Gastroesophageal sphincter (tissue), 4 donors: ENCODE results near the gene ABCC9. TPM values are rescaled to one million over a fixed set of nuclear protein-coding genes. Genes with fewer than 3 reads are reported as not detected.

Experiments
- ATAC-seq: fragments of 150-250 bp; one replicate; pipeline ENCODE4 v1.9.1; 2016; ENCODE audit warnings: mild to moderate bottlenecking, moderate library complexity
- H3K27ac ChIP-seq, 4 donors: fragments of 200-600 bp; sonication (generic) in 3 of 4; 1 replicate in 3 of 4; 2 replicates in 1 of 4; pipeline ENCODE4 v1.5.1; 2016 to 2019
- H3K27me3 ChIP-seq: fragments of 200-600 bp; sonication (generic); one replicate; pipeline ENCODE4 v1.5.1; 2019
- H3K36me3 ChIP-seq, 2 donors: fragments of 200-600 bp; sonication (generic); one replicate each; pipeline ENCODE4 v1.5.1; 2019; ENCODE audit warnings: control low read depth in 1 of 2
- H3K4me1 ChIP-seq, 3 donors: fragments of 200-600 bp; sonication (generic); 1 replicate in 2 of 3; 2 replicates in 1 of 3; pipeline ENCODE4 v1.5.1; 2016 to 2019; ENCODE audit warnings: control low read depth in 2 of 3
- H3K4me3 ChIP-seq, 2 donors: fragments of 200-600 bp; sonication (generic); one replicate each; pipeline ENCODE4 v1.5.1; 2019; ENCODE audit warnings: mild to moderate bottlenecking in 1 of 2, moderate library complexity in 1 of 2
- H3K9me3 ChIP-seq, 3 donors: fragments of 200-600 bp; sonication (generic); one replicate each; pipeline ENCODE4 v1.5.1; 2017 to 2019; ENCODE audit warnings: control low read depth in 2 of 3
- CTCF ChIP-seq, 4 experiments: fragments of 200-600 bp in 2 of 4; fragments of 450-650 bp in 2 of 4; sonication (generic) in 1 of 4; IDR thresholded peaks; one replicate each; pipeline ENCODE4 v1.5.1; 2017 to 2019; ENCODE audit warnings: antibody characterized with exemption in 4 of 4, mild to moderate bottlenecking in 2 of 4, moderate library complexity in 2 of 4
- EP300 ChIP-seq: sonication (generic); formaldehyde crosslinking; IDR thresholded peaks from one replicate; pipeline ENCODE4 v1.6.1; 2017; ENCODE audit warnings: antibody characterized with exemption, mild to moderate bottlenecking
- POLR2A ChIP-seq, 2 donors: fragments of 450-650 bp; IDR thresholded peaks; one replicate each; pipeline ENCODE4 v1.6.1; 2017; ENCODE audit warnings: antibody characterized with exemption in 2 of 2, mild to moderate bottlenecking in 2 of 2, moderate library complexity in 1 of 2
- POLR2AphosphoS5 ChIP-seq: sonication (generic); formaldehyde crosslinking; IDR thresholded peaks from one replicate; pipeline ENCODE4 v1.6.1; 2017; ENCODE audit warnings: antibody characterized with exemption
- WGBS, 2 donors: methylation state at CpG; one replicate each; pipeline ENCODE4 v1.1.5; 2018; ENCODE audit warnings: low coverage in 1 of 2; 5-methylcytosine and 5-hydroxymethylcytosine counted together
- total RNA-seq, 4 donors: library from RNA; depleted of rRNA; stranded (reverse); fragments of >200 nt; gene quantifications; one replicate each; pipeline ENCODE4 v1.1.0, GENCODE V29; 2016

ABCC9 gene
- total RNA-seq, 4 donors from 2014 or later, result 61.8 to 105 (median 73.7) TPM

- Histone ChIP-seq H3K9me3 (no peaks in the 10 kb centered on the region), H3K27ac (no peak overlapping the region), H3K27me3 (no peaks in the 10 kb centered on the region), H3K36me3 (no peaks in the 10 kb centered on the region), H3K4me3 (no peak overlapping the region), H3K4me1 (peaks cover 8 to 48% (median 9%) of the 10 kb centered on the region in 3 donors)
- no peak for TF ChIP-seq CTCF (IDR thresholded peaks at IDR 0.05)
- TF ChIP-seq POLR2AphosphoS5, result peak; percentile 15
- 47 to 60% methylated on average over 1 to 2 of the region's 2 CpGs for WGBS, 2 donors
- no peak for ATAC-seq
Observed at GRCh38 chr12:21888276-21888863, 52.9 kb downstream of the ABCC9 start.

GRCh38 chr12:21884936-21885335, 56.3 kb downstream of the ABCC9 start:
- Histone ChIP-seq H3K4me3 (no peak overlapping the region), H3K27ac (no peak overlapping the region), H3K36me3 (no peaks in the 10 kb centered on the region), H3K4me1 (peaks cover 0 to 44% (median 10%) of the 10 kb centered on the region in 3 donors), H3K27me3 (no peaks in the 10 kb centered on the region), H3K9me3 (no peaks in the 10 kb centered on the region)
- no peak for ATAC-seq
- WGBS, 2 donors, result 42 to 69% methylated on average over 1 of the region's 1 CpG
- TF ChIP-seq POLR2AphosphoS5, result no peak
- no peak for TF ChIP-seq EP300
- TF ChIP-seq POLR2A (IDR thresholded peaks at IDR 0.05), result no peak
- no peak for TF ChIP-seq CTCF (IDR thresholded peaks at IDR 0.05)

- no peak for ATAC-seq
- peaks cover 0 to 27% (median 10%) of the 10 kb centered on the region in 3 donors for H3K4me1 ChIP-seq
- no peaks in the 10 kb centered on the region for H3K9me3 ChIP-seq
- no peaks in the 10 kb centered on the region for H3K27me3 ChIP-seq
- peak overlapping the region in 3 of 4 donors; percentile 44 to 55 (median 50) for H3K27ac ChIP-seq
- no peaks in the 10 kb centered on the region for H3K36me3 ChIP-seq
- no peak overlapping the region for H3K4me3 ChIP-seq
- peak; percentile 85 for TF ChIP-seq POLR2AphosphoS5
- TF ChIP-seq EP300, result no peak
- 13 to 18% methylated on average over 4 of the region's 4 CpGs for WGBS, 2 donors
Observed at GRCh38 chr12:21882635-21883034, 58.6 kb downstream of the ABCC9 start.

- H3K4me1 ChIP-seq, result peaks cover 0 to 27% (median 10%) of the 10 kb centered on the region in 3 donors
- H3K36me3 ChIP-seq, result no peaks in the 10 kb centered on the region
- H3K9me3 ChIP-seq, result no peaks in the 10 kb centered on the region
- no peak for TF ChIP-seq POLR2A (IDR thresholded peaks at IDR 0.05)
- no peak for TF ChIP-seq CTCF (IDR thresholded peaks at IDR 0.05)
- no peak for TF ChIP-seq POLR2AphosphoS5
- no peak overlapping the region for H3K4me3 ChIP-seq
- H3K27ac ChIP-seq, result peak overlapping the region in 3 of 4 donors; percentile 44 to 55 (median 50)
- ATAC-seq, result peak; percentile 29
- H3K27me3 ChIP-seq, result no peaks in the 10 kb centered on the region
- WGBS, 2 donors, result 11 to 12% methylated on average over 3 to 4 of the region's 4 CpGs
Observed at GRCh38 chr12:21881965-21882364, 59.3 kb downstream of the ABCC9 start.

- 72 to 100% methylated on average over 1 of the region's 1 CpG for WGBS, 2 donors
- Histone ChIP-seq H3K36me3 (peaks cover 0 to 11% of the 10 kb centered on the region in 2 donors), H3K4me3 (no peak overlapping the region), H3K4me1 (peaks cover 0 to 22% (median 10%) of the 10 kb centered on the region in 3 donors), H3K27ac (no peak overlapping the region), H3K27me3 (no peaks in the 10 kb centered on the region), H3K9me3 (no peaks in the 10 kb centered on the region)
- TF ChIP-seq CTCF (IDR thresholded peaks at IDR 0.05), result no peak
- no peak for TF ChIP-seq EP300
- no peak for TF ChIP-seq POLR2A (IDR thresholded peaks at IDR 0.05)
- TF ChIP-seq POLR2AphosphoS5, result no peak
- ATAC-seq, result peak; percentile 24
Observed at GRCh38 chr12:21879312-21879711, 61.9 kb downstream of the ABCC9 start.
